ENCODE data around the gene MX2. TPM values are rescaled to one million over a fixed set of nuclear protein-coding genes. Genes with fewer than 3 reads are reported as not detected.

The MX2 gene
- total RNA-seq, 1 donor from 2014 or later: 0.41 TPM

DNA sequence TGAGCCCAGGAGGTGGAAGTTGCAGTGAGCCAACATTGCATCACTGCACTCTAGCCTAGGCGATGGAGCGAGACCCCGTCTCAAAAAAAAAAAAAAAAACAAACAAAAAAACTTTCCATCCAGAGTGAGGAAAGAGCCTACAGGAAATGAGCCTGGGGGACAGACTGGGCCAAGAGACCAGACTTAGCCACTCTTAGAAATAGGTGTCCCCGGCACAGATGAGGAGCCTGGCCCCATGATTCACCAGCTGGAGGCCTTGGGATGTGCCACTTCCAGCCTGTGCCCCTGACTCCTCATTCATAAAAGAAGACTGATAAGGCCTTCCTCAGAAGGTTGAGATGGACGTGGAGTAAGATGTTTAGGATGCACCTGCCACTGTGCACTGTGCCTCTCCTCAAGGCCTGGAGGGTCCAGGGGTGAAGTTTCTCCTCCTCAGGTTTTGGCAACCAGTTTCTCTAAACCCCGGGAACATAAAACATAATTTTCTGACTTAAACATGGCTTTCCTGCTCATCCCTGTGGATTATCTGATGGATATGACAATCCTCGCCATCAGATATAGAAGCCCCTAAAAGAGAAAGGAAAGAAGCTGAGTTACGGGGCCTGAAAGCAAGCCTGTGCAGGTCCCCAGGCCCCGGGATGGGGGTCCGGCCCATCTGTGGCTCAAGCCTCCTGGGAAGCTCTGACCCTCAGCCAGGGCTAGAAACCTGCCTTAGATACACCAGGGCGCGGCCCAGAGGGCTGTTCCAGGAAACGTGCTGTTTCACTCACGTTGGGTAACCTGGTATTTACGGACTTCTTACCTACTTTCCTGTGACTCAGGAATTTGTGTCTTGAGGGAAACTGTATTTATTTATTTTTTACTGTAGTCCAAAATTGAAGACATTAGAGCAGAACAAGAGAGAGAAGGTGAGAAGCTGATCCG lies 90.2 kb downstream of the MX2 start:
- no peak for DNase-seq (ENCODE audit: low spot score in 2 of 2)
- no peak for FAIRE-seq

- FAIRE-seq (no peak), DNase-seq (ENCODE audit: low spot score in 2 of 2) (no peak)
Observed at GRCh38 chr21:41453198-41453597, 91.4 kb downstream of the MX2 start.

DNA sequence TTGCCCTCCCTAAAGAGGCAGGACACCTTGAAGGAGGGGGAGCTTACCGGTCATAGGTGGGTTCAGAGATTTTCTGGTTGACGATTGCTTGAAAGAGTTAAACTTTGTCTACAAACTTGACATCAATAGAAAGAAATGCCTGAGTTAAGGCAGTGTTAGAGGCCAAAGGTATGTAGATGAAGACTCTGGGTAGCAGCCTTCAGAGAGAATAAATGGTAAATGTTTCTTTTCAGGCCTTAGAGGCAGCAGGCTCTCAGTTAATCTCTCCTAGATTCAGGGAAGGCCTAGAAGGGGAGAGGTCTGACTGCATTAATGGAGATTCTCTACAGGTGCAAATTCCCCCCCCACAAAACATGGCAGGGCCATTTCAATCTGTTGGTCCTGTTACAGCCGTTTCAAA lies 91.9 kb downstream of the MX2 start:
- DNase-seq (ENCODE audit: low spot score in 2 of 2) (no peak), FAIRE-seq (no peak)

DNA sequence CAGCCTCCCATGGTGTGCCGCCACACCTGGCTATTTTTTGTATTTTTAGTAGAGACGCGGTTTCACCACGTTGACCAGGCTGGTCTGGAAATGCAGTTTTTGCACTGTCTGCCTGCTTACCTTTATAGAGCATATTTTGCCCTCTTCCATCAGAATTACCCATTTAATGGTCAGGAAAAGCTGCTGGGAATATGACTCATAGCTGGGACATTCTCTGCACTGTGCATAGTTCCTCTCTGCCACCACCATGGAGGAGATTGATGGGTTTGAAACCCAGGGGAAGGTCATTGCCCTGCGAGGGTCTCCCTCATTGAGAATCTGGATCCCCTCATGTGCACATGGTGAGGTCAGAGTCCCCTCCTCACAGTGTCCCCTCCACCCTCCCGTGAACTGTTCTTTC lies 96.3 kb downstream of the MX2 start:
- FAIRE-seq: no peak

DNA sequence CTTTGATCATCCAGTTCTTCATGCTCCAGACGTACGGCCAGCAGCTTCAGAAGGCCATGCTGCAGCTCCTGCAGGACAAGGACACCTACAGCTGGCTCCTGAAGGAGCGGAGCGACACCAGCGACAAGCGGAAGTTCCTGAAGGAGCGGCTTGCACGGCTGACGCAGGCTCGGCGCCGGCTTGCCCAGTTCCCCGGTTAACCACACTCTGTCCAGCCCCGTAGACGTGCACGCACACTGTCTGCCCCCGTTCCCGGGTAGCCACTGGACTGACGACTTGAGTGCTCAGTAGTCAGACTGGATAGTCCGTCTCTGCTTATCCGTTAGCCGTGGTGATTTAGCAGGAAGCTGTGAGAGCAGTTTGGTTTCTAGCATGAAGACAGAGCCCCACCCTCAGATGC lies 96.7 kb downstream of the MX2 start:
- DNase-seq (ENCODE audit: low spot score in 2 of 2) (no peak), FAIRE-seq (no peak)

More for the DNA sequence above, 96.3 kb downstream of the MX2 start:
- DNase-seq (ENCODE audit: low spot score in 2 of 2): no peak

Other genes with a start within 250 kb of the MX2 start
- 10.2 TPM for gene BACE2, start 193.9 kb upstream of the MX2 start, total RNA-seq
- gene FAM3B, start 45.2 kb upstream of the MX2 start, total RNA-seq: not detected
- 5.7 TPM for gene MX1, start 64.2 kb downstream of the MX2 start, total RNA-seq
- not detected for gene TMPRSS2, start 146.1 kb downstream of the MX2 start, total RNA-seq

All from frontal cortex (tissue), 4 donors.